ENCODE data around the gene IRF6. TPM values are rescaled to one million over a fixed set of nuclear protein-coding genes. Genes with fewer than 3 reads are reported as not detected.

Gene IRF6
- polyA plus RNA-seq, 1 of the 3 experiments (the other 2 are of a cell fraction), result 0.94 TPM

GRCh38 chr1:209786146-209786545, 19.8 kb downstream of the IRF6 start:
- Histone ChIP-seq H3K79me2 (ENCODE audit: insufficient read depth) (peaks cover 24% of the 10 kb centered on the region), H3F3A (replicated peaks; ENCODE audit: insufficient read depth) (no peaks in the 10 kb centered on the region), H4K20me1 (ENCODE audit: insufficient read depth) (no peaks in the 10 kb centered on the region), H3K9ac (no peak overlapping the region), H3K36me3 (replicated peaks in 1 of 2; ENCODE audit: control insufficient read depth in 1 of 2, insufficient read depth in 2 of 2, low read length in 1 of 2) (peaks cover 9 to 17% of the 10 kb centered on the region in 2 experiments), H3K4me1 (ENCODE audit: control insufficient read depth in 1 of 2, insufficient read depth in 2 of 2, low read depth in 1 of 2, low read length in 1 of 2) (peaks cover 15 to 18% of the 10 kb centered on the region in 2 experiments; a peak in 3 of 4 replicates), H3K27me3 (ENCODE audit: insufficient read depth) (no peaks in the 10 kb centered on the region), H3K27ac (ENCODE audit: low read depth in 2 of 2, low read length in 1 of 2) (no peak overlapping the region), H3K4me2 (no peak overlapping the region), H3K4me3 (ENCODE audit: low read depth in 2 of 2, low read length in 1 of 2) (no peak overlapping the region), H2AFZ (ENCODE audit: low read depth) (no peak overlapping the region), H3K9me2 (no peaks in the 10 kb centered on the region), H3K9me3 (no peaks in the 10 kb centered on the region)
- TF ChIP-seq USF2 (IDR thresholded peaks at IDR 0.05; ENCODE audit: borderline replicate concordance, low read depth, low read length) (no peak), TEAD4 (IDR thresholded peaks at IDR 0.05; ENCODE audit: borderline replicate concordance, insufficient read depth) (no peak), MAX (IDR thresholded peaks at IDR 0.05; ENCODE audit: low read depth) (no peak), POLR2AphosphoS5 (IDR thresholded peaks at IDR 0.05; ENCODE audit: low read depth, low read length) (no peak), PBX3 (IDR thresholded peaks at IDR 0.05) (no peak), GABPA (IDR thresholded peaks at IDR 0.05; ENCODE audit: low read depth) (no peak), RCOR1 (IDR thresholded peaks at IDR 0.05; ENCODE audit: low read length) (no peak), TCF12 (IDR thresholded peaks at IDR 0.05) (no peak), ZBTB33 (IDR thresholded peaks at IDR 0.05; ENCODE audit: borderline replicate concordance, low read depth) (no peak), TAF1 (IDR thresholded peaks at IDR 0.05; ENCODE audit: borderline replicate concordance, low read depth, low read length) (no peak), REST (IDR thresholded peaks at IDR 0.05; ENCODE audit: low read depth, low read length) (no peak)
- no peak for DNase-seq
- ChIA-PET POLR2A (no interaction called here), CTCF (interaction anchor here (1.0 to 1.8 kb wide), 3 partner anchors 12 to 42 kb away, joined by 4 to 6 read pairs (median 4); partner anchors contain the start of gene UTP25)
- WGBS (ENCODE audit: low lambda C conversion rate), result 57% methylated on average over 4 of the region's 4 CpGs
